GM18502 (cell line): Measurements from ENCODE around the gene ZNF135.

Experiments used
- ATAC-seq: cut with Tn5 transposase; IDR thresholded peaks from one replicate; pipeline ENCODE4 v1.9.1; 2021; ENCODE audit warnings: mild to moderate bottlenecking; ENCODE audit not compliant: unreplicated experiment, poor library complexity

The ZNF135 gene

DNA sequence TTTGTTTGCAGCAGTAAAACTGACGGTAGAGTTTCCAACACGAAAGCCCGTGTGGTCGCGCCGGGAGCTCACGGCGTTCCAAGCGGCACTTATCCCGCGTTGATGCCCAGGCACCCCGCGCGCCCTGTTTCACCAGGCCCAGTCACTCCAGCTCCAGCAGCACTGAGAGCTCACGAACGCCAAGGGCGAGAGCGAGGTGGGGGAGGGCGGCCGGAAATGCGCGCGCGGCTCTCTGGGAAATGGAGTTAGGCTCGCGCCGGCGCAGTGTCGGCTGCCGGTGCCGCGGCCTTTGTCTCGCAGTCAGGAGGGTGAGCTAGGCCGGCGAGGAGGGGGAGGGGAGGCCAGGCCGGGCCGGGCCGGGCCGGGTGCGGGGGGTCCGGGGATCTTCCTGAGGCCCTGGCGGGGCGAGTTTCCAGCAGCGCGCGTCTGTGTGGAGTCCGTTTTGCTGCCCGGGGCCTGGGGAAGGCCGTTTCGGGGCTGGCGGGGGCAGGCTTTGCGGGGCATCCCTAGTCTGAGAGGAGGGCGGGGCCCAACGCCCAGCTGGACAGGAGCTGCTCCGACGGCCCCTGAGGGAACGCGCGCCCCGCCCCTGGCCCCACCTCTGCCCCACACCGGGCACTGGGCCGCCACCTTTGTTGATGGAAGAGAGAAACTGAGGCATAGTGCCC lies at the start of gene ZNF135:
ZNF135 (plus strand) TSS at position 280 of the 668 bp plus-strand sequence. CDS start 721 bp downstream, outside the sequence.
- ATAC-seq = no peak

DNA sequence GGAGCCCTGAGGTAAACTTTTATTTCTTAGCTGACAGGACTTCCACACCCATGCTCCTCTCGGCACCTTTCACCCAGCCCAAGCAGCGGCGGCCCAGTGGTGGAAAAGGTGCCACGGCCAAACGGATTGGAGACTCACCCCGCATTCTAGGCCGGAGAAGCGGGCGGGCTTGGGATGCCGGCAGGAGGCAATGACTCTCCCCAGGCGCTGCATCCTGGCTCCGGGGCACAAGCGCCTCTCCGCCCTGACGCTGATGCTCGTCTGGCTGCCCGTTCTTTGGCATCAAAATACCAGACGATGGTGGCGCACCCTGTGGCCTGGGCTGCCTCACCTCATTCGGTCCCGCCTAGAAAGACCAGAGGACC lies 49.8 kb upstream of the ZNF135 start:
- peak; percentile 8 for ATAC-seq

DNA sequence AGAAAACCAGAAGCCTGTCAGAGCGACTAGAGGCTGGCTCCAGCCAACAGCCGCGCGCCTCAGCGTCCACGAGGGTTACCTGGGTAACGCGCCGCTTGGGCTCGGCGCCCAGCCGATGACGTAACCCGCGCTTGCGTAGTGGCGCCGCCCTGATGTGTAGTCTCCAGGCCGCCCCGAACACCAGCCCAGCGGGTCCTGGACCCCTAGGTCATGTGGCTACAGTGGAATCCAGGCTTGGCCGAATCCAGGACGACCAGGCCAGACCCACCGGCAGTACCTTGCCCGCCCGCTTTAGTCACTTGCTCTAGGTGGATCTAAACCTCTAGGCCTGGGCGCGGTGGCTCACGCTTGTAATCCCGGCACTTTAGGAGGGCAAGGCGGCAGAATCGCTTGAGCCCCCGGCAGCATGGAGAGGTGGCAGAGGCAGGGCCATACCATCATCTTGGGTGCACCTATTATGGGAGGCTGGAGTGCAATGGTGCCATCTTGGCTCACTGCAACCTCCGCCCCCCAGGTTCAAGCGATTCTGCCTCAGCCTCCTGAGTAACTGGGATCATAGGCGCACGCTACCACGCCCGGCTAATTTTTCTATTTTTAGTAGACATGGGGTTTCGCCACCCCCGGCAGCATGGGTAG lies 49.3 kb upstream of the ZNF135 start:
- ATAC-seq = peak; percentile 69

DNA sequence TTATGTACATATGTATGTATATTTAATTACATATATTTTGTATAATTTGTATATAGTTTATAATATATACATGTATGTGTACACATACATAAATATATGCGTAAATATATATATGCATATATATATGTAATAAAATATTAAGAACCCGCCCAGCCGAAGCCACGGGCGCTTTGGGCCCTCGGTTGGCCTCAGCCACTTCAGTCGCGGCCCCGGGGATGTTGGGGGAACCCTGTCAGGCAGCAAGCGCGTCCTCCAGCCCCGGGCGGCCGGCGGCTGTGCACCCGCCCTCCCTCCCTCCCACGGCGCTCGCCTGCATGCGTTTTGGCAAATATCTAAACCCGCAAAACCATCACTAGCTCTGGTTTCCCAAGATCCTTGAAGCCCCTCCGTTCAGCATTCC lies 48.6 kb upstream of the ZNF135 start:
- ATAC-seq = no peak

DNA sequence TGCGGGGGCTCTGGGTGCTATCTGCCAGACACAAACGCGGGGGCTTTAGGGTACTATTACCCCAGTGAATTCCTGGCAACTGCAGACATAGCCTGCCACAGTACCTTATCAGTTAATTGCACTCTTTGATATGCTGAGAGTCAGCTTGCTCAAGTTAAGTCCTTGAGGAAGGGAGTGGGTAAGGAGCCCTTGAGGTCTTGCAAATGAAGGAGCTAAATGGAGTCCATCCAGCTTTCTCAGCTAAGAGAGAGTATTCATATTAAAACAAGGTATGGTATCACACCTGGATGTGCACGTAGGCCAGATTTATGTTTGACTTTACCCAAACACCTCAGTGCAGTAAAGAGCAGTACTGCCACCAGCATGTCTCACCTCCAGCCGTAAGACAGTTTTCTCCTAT lies 44.9 kb upstream of the ZNF135 start:
- ATAC-seq = no peak

GRCh38 chr19:58020129-58020528 lies 39.0 kb upstream of the ZNF135 start:
- no peak for ATAC-seq

GRCh38 chr19:58021541-58022282 lies 37.4 kb upstream of the ZNF135 start:
- ATAC-seq = no peak

- no peak for ATAC-seq
Measured at GRCh38 chr19:58022283-58022660, 36.8 kb upstream of the ZNF135 start.

DNA sequence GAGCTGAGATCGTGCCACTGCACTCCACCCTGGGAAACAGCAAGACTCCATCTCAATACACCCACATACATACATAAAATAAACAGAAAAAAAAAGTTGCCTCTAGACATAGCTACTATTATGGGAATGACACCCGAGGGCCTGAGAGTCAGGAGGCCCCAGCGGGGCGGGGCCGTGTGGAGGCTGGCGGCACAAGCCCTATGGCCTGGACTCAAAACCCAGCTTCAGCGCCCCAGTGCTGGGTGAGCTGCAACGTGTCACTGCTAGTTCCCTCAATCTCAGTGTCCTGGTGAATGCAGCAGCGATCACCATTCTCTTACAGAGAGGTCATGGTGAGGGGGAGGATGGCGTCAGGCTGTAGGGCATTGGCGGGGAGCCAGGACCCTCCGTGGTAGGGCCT lies 34.4 kb upstream of the ZNF135 start:
- ATAC-seq = no peak

DNA sequence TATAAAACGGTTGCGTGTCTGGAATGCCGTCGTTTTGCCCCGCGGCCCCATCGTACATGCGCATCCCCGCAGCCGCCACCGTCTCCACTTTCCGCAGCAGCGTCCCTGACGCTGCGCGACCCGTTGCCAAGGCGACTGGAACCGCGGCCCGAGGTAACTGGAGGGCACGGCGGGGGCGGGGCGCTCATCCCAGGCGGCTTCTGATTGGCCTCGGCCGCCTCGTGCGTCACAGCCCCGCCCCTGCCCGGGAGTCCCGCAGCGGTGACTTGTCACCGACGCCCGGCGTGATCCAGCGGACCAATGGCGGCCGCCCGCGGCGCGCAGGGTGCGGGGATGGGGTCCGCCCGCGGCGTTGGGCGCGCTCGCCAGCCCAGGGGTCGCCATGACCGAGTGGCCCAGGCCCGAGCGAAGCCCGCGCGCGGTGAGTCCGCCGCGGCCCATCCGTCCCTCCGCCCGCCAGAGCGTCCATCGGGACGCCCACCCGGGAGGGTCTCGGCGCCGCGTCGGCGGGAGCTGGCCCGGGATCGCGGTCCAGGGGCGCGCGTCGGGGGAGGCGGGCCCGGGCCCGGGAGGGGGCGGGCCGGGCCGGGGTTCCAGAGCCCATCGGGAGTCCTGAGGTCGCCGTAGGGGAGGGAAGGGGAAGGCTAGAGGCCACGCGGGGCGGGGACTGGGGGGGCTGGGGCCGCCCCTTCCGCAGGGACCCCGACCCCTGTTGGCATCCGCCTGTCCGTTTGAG lies 25.2 kb upstream of the ZNF135 start, which contains the start of gene ZSCAN1:
ZSCAN1 (plus strand) TSS at position 285 of the 736 bp plus-strand sequence. CDS start 3,812 bp downstream, outside the sequence.
- no peak for ATAC-seq

DNA sequence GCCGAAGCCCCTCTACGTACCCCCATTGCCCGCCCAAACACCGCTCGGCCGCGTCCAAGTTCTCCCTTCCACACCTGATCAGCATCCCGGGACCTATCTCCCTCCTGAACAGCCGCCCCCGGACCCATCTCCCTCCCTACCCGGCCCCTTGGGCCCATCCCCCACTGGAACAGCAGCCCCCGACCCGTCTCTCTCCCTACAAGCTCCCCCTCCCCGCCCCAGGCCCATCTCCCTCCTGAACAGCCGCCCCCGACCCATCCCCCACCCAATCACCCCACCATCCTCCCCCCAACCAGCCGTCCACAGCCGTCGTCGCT lies 24.6 kb upstream of the ZNF135 start:
- no peak for ATAC-seq

- no peak for ATAC-seq
Measured at GRCh38 chr19:58035863-58036262, 23.2 kb upstream of the ZNF135 start.

GRCh38 chr19:58037927-58038687 lies 21.0 kb upstream of the ZNF135 start:
- ATAC-seq = no peak

DNA sequence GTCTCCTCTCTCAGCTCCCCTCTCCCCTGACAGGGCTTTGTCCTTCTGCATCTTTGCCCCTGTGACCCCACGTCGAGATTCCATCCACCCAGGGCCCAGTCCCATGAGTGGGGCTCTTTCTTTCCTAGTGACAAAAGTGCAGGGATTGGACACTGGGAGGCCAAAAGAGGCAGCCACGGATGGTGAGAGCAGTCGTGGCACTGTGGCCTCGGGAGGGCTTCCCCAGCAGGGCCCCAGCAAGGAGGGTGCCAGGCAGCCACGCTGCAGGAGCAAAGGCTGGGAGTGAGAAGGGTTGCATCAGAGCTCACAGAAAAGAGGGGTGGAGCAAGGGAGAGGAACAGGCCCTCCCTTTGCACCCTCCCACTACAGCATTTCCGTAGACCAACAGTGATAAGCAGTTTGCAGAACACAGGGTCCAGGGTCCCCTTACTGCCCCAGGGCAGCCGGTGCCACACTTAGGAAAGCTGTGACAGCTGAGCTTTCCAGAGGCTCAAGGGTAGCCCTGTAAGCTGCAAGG lies 20.3 kb upstream of the ZNF135 start:
- no peak for ATAC-seq

GRCh38 chr19:58040751-58041525 lies 18.1 kb upstream of the ZNF135 start:
- ATAC-seq = no peak

- ATAC-seq = no peak
Measured at GRCh38 chr19:58042495-58043340, 16.4 kb upstream of the ZNF135 start.

GRCh38 chr19:58044391-58044790 lies 14.7 kb upstream of the ZNF135 start:
- no peak for ATAC-seq

GRCh38 chr19:58044886-58045285 lies 14.2 kb upstream of the ZNF135 start:
- ATAC-seq = no peak
